Measurements from ENCODE around the gene UBE2H.
"Not testable (repeated sequence)": the region's sequence is repeated elsewhere in the genome, so short reads cannot be mapped to it uniquely, and the experiment has no call there.

Gene UBE2H

DNA sequence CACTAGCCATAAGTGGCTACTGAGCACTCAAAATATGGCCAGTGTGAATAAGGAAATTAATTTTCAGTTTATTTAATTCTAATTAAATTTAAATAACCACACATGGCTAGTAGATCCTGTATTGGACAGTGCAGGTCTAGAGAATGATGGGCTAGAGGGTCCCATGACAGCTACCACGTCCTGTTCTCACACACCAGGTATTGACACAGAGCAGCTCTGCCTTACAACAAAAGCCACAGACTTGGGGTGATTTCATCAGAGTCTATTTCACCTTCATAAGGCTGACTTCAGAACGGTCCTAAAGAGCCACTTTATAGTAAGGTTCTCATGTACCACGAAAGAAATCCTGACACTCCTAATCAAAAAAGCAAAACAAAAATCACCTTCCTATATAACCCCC is 111.3 kb downstream of the UBE2H start:
- DNase-seq, result no peak

DNA sequence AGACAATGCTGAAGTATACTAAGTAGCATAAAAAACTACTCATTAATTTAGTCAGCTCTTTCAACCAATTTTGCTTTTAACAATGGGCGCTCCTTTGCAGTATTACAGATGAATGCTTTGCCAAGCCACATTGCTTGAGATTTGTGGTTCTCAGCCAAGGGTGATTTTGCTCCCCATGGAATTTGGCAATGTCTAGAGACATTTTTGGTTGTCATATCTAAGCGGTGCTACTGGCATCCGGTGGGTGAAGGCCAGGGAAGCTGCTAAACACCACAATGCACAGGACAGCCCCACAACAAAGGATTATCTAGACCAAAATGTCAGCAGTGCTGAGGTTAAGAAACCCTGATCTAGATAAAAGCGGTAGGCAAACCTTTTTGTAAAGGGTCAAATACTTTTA is 112.0 kb downstream of the UBE2H start:
- no peak for DNase-seq

DNA sequence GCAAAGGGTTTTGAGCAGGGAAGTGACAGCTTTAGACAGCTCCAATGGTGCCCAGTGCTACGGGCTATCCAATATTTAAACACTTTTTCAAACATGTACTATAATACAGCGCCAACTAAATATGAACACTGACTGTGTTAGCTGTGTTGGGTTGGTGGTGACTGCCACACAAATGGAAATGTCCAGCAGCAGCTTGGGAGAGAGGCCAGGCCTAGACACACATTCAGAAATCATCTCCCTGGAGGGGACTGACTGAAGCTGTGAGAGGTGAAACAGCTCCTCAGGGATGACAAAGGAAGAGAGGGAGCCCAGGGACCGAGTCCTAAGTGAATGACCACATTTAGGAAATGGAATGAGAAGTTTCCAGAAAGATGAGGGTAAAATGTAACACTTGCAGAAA is 115.8 kb downstream of the UBE2H start:
- no peak for DNase-seq

GRCh38 chr7:129835569-129835968 is 117.2 kb downstream of the UBE2H start:
- no peak for DNase-seq

DNA sequence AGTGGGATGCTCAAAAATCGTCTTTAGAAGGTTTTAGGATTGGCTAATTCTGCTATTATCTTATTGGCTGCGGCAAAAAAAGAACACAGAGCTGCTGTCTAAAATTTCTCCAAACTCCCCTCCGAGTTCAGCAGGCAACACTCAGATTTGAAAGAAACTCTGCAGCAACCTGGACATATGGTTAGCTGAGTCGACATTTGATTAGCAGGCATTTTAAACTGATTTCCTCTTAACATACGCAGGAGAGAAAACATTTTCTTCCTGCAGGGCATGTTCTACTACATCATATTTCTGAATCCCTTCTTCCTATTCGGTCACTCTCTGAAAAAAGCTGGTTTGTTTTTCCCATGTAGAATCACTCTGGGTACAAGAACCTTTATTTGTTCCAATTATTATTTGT is 119.4 kb downstream of the UBE2H start:
- not testable (repeated sequence) for DNase-seq

DNA sequence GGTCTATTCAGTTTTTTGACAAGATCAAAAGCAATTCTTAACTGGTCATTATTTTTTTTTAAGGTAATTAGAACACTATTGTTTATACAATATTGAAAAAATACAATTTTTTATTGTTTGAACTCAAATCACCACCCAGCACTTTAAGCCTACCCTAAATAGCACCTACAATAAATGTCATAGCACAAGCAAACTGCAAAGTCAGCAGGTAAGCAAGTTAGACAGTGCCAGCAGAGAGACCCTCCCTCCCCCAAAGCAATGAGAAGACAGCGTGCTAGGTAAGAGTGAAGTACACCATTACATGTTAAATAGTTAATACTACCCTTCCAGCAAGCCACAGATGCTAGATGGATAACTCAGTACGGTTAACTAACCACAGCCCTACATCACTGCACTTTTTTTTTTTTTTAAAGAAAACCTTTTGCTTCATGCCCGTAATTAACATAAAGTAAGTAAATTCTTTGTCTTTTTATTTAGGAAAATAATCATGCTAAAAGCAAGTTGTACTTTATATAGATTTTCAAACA is 120.0 kb downstream of the UBE2H start:
- no peak for DNase-seq

- DNase-seq, result no peak
These were observed 120.5 kb downstream of the UBE2H start for GRCh38 chr7:129832282-129832681.

DNA sequence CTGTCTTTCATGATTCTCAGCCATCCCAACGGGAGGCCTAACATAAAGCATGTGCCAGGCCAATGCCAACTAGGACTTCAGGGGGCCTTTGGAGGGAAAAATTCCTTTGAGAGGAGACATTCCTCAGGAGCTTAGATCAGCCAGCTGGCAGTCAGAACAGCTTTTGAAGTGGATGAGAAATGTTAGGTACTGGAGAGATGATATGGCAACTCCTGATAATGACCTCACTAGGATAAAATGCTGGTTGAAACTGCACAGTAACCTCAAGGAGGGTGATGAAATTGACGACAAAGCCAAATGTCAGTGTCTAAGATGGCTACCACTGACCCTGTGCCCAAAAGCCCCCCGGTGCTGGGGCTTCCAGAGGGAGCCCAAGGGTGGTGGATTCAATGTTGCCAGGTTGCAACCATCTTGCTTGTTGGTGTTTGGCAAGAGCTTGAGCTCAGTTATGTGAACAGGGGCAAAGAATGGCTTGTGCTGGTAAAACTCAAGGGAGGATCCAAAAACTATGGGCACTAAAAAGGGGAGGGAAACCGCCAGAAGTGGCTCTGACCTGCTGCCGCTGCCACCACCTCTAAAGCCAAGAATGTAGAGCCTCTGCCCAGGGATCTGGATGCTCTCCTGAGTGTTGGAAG is 121.2 kb downstream of the UBE2H start:
- DNase-seq, result peak; percentile 76

DNA sequence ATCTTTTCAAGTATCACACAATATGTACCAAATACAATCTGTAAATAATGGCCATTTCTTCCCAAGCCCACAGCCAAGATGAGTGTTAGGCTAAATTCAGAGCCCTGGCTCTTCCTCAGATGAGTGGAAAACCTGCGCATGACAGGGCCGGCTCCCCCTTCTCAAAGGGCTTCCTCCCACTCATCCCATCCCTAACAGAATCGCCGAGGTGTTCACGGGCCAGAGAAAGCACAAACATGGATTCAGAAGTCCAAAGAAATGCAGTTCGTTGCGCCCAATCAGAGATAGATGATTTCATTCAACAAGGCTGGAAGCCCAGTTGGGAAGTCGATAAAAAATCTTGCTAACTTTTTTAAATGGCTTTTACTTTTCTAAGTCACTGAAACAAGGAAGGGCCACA is 121.8 kb downstream of the UBE2H start:
- no peak for DNase-seq

DNA sequence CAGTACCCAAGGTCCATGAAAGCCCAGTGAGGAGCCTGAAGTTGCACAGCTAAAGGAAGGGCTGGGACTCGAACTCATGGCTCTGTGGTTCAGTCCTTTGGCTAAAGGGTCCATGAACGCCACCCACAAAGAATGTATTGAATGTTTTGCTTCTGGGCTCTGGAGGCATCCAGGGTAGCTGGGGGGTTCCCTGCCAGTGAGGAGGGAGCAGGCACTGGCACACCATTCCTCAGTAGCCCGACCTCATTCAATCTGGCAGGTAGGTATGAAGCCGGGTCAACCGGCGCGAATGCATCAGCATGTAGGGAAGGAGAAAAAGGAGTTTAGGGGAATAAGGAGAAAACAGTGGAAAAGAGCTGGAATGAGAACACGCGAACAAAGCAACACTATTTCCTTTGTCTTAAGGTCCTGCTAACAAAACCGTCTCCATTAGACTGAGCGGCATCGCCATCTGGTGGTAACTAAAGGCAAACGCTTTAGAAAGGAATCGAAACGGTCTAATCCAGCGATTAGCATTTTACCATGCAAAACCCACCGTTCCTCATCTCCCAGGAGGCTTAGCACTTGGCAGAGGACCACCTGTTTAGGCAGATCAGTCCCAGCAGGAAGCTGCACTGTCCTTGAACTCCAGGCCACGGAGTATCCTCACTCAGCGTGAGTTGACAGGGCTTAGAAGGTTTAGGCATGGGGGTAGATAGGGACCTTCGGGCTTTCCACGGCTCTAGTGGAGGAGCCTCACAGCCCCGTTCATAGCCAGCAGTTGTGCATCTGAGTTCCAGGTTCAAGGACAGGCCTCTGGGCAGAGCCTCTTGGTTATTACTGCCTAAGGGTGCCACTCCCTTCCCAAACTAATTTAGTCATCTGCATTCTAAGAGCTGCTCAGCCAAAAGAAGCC is 122.8 kb downstream of the UBE2H start:
- peak; percentile 96 for DNase-seq

- peak; percentile 45 for DNase-seq
These were observed 123.6 kb downstream of the UBE2H start for GRCh38 chr7:129828989-129829736.

- no peak for DNase-seq
These were observed 124.5 kb downstream of the UBE2H start for GRCh38 chr7:129828078-129828762.

- DNase-seq, result no peak
These were observed 125.2 kb downstream of the UBE2H start for GRCh38 chr7:129827467-129827990.

DNA sequence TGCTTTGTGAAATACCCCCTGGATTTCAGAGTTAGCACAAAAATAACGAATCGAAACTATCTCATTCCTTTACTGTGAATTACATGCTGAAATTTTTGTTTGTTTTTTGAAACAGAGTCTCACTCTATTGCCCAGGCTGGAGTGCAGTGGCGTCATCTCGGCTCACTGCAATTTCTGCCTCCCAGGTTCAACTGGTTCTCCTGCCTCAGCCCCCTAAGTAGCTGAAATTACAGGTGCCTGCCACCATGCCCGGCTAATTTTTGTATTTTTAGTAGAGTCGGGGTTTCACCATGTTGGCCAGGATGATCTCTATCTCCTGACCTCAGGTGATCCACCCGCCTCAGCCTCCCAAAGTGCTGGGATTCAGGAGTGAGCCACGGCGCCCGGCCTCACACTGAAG is 125.9 kb downstream of the UBE2H start:
- DNase-seq, result not testable (repeated sequence)

- peak; percentile 95 for DNase-seq
These were observed 127.4 kb downstream of the UBE2H start for GRCh38 chr7:129825209-129825970.

DNA sequence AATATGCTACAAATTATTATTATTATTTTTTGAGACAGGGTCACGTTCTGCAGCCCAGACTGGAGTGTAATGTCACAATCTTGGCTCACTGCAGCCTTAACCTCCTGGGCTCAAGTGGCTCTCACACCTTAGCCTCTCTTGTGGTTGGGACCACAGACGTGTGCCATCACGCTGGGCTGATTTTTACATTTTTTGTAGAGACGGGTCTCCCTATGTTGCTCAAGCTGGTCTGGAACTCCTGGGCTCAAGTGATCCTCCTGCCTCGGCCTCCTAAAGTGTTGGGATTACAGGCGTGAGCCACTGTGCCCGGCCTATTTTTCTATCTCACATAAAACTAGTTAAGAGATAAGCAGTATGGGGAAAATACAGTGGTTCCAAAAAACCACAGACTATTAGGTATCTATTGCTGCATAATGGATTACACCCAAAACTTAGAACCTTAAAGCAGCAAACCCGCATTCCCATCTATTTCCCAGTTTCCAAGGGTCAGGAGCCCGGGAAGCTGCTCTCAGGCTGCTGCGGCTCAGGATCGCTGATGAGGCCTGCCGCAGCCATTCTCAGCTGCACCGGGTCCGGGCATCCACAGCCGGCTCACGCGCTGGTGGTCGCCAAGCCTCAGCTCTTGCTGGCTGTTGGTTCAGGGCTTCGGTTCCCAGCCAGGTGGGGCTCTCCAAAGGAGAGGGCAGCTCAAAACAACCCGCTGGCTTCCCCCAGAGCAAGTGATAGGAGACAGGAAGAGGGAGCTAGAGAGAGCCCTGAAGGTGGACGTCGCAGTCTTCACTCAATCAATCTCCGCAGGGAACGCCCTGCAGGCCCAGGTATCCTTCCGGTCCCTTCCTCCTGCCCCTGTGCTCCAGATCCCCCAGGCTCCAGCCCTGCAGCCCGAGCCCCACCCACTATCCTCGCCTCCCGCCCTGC is 128.2 kb downstream of the UBE2H start:
- DNase-seq, result peak; percentile 85

DNA sequence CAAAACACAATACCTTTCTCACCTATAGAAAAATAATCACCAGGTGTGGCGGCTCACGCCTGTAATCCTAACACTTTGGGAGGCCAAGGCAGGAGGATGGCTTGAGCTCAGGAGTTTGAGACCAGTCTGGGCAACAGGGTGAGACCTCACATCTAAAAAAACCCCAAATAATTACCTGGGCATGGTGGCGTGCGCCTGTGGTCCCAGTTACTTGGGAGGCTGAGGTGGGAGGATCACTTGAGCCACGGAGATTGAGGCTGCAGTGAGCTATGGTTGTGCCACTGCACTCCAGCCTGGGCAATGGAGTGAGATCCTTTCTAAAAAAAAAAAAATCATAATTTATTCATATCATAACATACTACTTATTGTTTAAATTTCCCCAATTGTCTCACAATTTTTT is 129.6 kb downstream of the UBE2H start:
- not testable (repeated sequence) for DNase-seq

- DNase-seq, result no peak
These were observed 131.3 kb downstream of the UBE2H start for GRCh38 chr7:129821476-129821875.

- no peak for DNase-seq
These were observed 136.0 kb downstream of the UBE2H start for GRCh38 chr7:129816742-129817141.

- no peak for DNase-seq
These were observed 144.9 kb downstream of the UBE2H start for GRCh38 chr7:129807863-129808262.
